K562 (cell line): ENCODE measurements around the gene ALOX12B. TPM values are rescaled to one million over a fixed set of nuclear protein-coding genes. Genes with fewer than 3 reads are reported as not detected.
A peak's percentile ranks its signal among the peaks of the same experiment; 100 is the strongest.

ENCODE experiments used
- ATAC-seq: fragments of 200-7000 bp; cut with Tn5 transposase; 3 replicates; pipeline ENCODE4 v1.9.1; 2020; ENCODE audit warnings: moderate library complexity
- BruUV-seq: library from RNA; stranded (reverse); fragments of 400-500 nt; replicated peaks from 2 replicates; lab custom pipeline; 2021; lab: Mats Ljungman, UMichigan
- CTCF ChIA-PET: fragments of 300-600 bp; formaldehyde crosslinking; extraction: SDS; loops from one replicate; lab custom pipeline; 2021; ENCODE audit warnings: low intra/inter-chr PET ratio; lab: Yijun Ruan, JAX
- POLR2A ChIA-PET: fragments of 300-600, 350-650 bp; sonication (Branson Sonifier 250); formaldehyde crosslinking; extraction: SDS; loops from one replicate; lab custom pipeline; 2021; ENCODE audit warnings: antibody characterized with exemption, inconsistent platforms; lab: Yijun Ruan, JAX
- DNase-seq, 4 experiments: peaks; one replicate each; pipeline versions ENCODE4 v3.0.0 to v3.0.0-alpha.2; 2011 to 2018; ENCODE audit warnings: low spot score in 3 of 4, mixed read lengths in 3 of 4; ENCODE audit errors: extremely low read depth in 1 of 4
- FAIRE-seq: peaks from 2 replicates; lab custom pipeline; 2011; peaks lifted over from hg19 to GRCh38; lab: Jason Lieb, UNC
- H2AFZ ChIP-seq: 2 replicates; pipeline ENCODE4 v1.6.0; 2011; ENCODE audit warnings: low read depth, low read length, control low read depth, inconsistent platforms
- H3K27ac ChIP-seq: fragments of 200-600 bp; 3 replicates; pipeline ENCODE4 v1.8.0; 2011; ENCODE audit warnings: low read depth, mild to moderate bottlenecking, control low read depth, inconsistent platforms, low read length, moderate library complexity, mixed read lengths; ENCODE audit errors: extremely low read depth
- H3K27me3 ChIP-seq, 2 experiments: fragments of 300-600 bp in 1 of 2; 2 replicates in 1 of 2; 3 replicates in 1 of 2; pipeline versions ENCODE4 v1.6.0 to v1.8.0; 2011; ENCODE audit warnings: inconsistent platforms in 2 of 2, low read length in 2 of 2, mild to moderate bottlenecking in 1 of 2, mixed read lengths in 1 of 2, moderate library complexity in 1 of 2; ENCODE audit not compliant: control insufficient read depth in 2 of 2, insufficient read depth in 2 of 2
- H3K36me3 ChIP-seq: fragments of 300-600 bp; 3 replicates; pipeline ENCODE4 v1.8.0; 2011; ENCODE audit warnings: mild to moderate bottlenecking, low read length, inconsistent platforms; ENCODE audit not compliant: control insufficient read depth, insufficient read depth
- H3K4me1 ChIP-seq, 2 experiments: fragments of 200-600 bp in 1 of 2; replicated peaks in 1 of 2; 2 replicates in 1 of 2; 3 replicates in 1 of 2; pipeline versions ENCODE4 v1.5.1 to v1.8.0; 2011; ENCODE audit warnings: inconsistent platforms in 2 of 2, low read length in 2 of 2, mild to moderate bottlenecking in 1 of 2, mixed read lengths in 1 of 2, moderate library complexity in 1 of 2; ENCODE audit not compliant: control insufficient read depth in 2 of 2, insufficient read depth in 2 of 2
- H3K4me2 ChIP-seq: 2 replicates; pipeline ENCODE4 v1.6.1; 2011; ENCODE audit warnings: low read length, control low read depth, inconsistent platforms, mixed read lengths; ENCODE audit not compliant: insufficient read depth
- H3K4me3 ChIP-seq: fragments of 200-600 bp; sonication (generic), shearing (Covaris generic); 2 replicates; pipeline ENCODE4 v1.5.1; 2016; ENCODE audit warnings: control low read depth, inconsistent platforms
- H3K79me2 ChIP-seq: fragments of 200-600 bp; 3 replicates; pipeline ENCODE4 v1.8.0; 2011; ENCODE audit warnings: low read length, inconsistent platforms; ENCODE audit not compliant: control insufficient read depth, insufficient read depth
- H3K9ac ChIP-seq, 2 experiments: 2 replicates each; pipeline versions ENCODE4 v1.6.0 to v1.6.1; 2011; ENCODE audit warnings: low read depth in 2 of 2, low read length in 2 of 2, control low read depth in 1 of 2, inconsistent platforms in 1 of 2, mild to moderate bottlenecking in 1 of 2, mixed read lengths in 1 of 2; ENCODE audit not compliant: insufficient read depth in 1 of 2
- H3K9me1 ChIP-seq: one replicate; pipeline ENCODE4 v1.6.0; 2011; ENCODE audit warnings: inconsistent platforms, mild to moderate bottlenecking, low read length, moderate library complexity; ENCODE audit not compliant: control insufficient read depth, insufficient read depth
- H3K9me3 ChIP-seq: replicated peaks from 2 replicates; pipeline ENCODE4 v1.5.1; 2011; ENCODE audit warnings: low read depth, low read length, inconsistent platforms; ENCODE audit not compliant: control insufficient read depth, insufficient read depth
- H4K20me1 ChIP-seq: replicated peaks from 2 replicates; pipeline ENCODE4 v1.6.1; 2011; ENCODE audit warnings: low read length, inconsistent platforms, mixed read lengths; ENCODE audit not compliant: control insufficient read depth, insufficient read depth
- EGR1 ChIP-seq: fragments of 450-650 bp; conservative IDR thresholded peaks from 2 replicates; pipeline ENCODE4 v1.6.1; 2017; ENCODE audit warnings: mild to moderate bottlenecking
- ETS2 ChIP-seq: IDR thresholded peaks from 2 replicates; pipeline ENCODE4 v1.6.1; 2016; ENCODE audit warnings: borderline replicate concordance, missing genetic modification characterization, mild to moderate bottlenecking, moderate library complexity, missing compliant biosample characterization; ENCODE audit not compliant: poor library complexity, severe bottlenecking
- HMGN3 ChIP-seq: IDR thresholded peaks from 2 replicates; pipeline ENCODE4 v1.6.1; 2011; ENCODE audit warnings: borderline replicate concordance, low read depth, mild to moderate bottlenecking, mixed read lengths, low read length; ENCODE audit not compliant: insufficient read length; ENCODE audit errors: extremely low read depth
- RAD21 ChIP-seq, 2 experiments: fragments of 250-450 bp in 1 of 2; fragments of 450-650 bp in 1 of 2; sonication (Bioruptor Pico) in 1 of 2; formaldehyde crosslinking in 1 of 2; IDR thresholded peaks in 1 of 2; conservative IDR thresholded peaks in 1 of 2; 2 replicates each; pipeline versions ENCODE4 v1.4.0 to v1.8.0; 2020 to 2022; ENCODE audit warnings: mild to moderate bottlenecking in 2 of 2, moderate library complexity in 1 of 2
- ZKSCAN3 ChIP-seq: fragments of 250-450 bp; sonication (Bioruptor Pico); IDR thresholded peaks from 2 replicates; pipeline ENCODE4 v1.4.0; 2020
- WGBS: fragments of 100-300 bp; shearing (Covaris generic); methylation state at CpG from one replicate; pipeline ENCODE4 v1.1.6; 2016; ENCODE audit warnings: low coverage, mixed read lengths; ENCODE audit not compliant: insufficient coverage; ENCODE audit errors: missing lambda C conversion rate; 5-methylcytosine and 5-hydroxymethylcytosine counted together
- in situ Hi-C: fragments of 300-500 bp; cut with MboI; formaldehyde crosslinking; loops from 4 replicates; pipeline ENCODE4 v1.15.0; 2018; ENCODE audit warnings: inconsistent platforms, mixed read lengths
- intact Hi-C: fragments of 100-400 bp; cut with micrococcal nuclease; formaldehyde crosslinking; loops from 2 replicates; pipeline ENCODE4 v1.14.2; 2022
- polyA plus RNA-seq, 8 experiments: library from polyadenylated mRNA; depleted of rRNA in 4 of 8; stranded (reverse) in 5 of 8; unstranded in 3 of 8; fragments of >200 nt; fragmentation: Nextera tagmentation in 2 of 8; fragmentation: Illumina TruSeq in 1 of 8; extraction: Ambion mirVana in 2 of 8; extraction: Trizol in 1 of 8; gene quantifications; 2 replicates each; pipeline versions ENCODE4 v1.2.1 to v1.2.3, GENCODE V29; 2011 to 2014; ENCODE audit warnings: inconsistent platforms in 1 of 8, missing spikeins in 1 of 8
- total RNA-seq, 7 experiments: library from RNA; depleted of rRNA in 6 of 7; stranded (reverse); fragments of >200 nt in 6 of 7; fragmentation: Illumina TruSeq in 2 of 7; extraction: Trizol in 2 of 7; gene quantifications; 2 replicates each; pipeline versions ENCODE4 v1.2.1 to v1.2.3, GENCODE V29; 2011 to 2021; ENCODE audit warnings: low replicate concordance in 1 of 7

ALOX12B gene
- total and polyA plus RNA-seq, 9 of the 15 experiments (the other 6 are each of a cell fraction or from before 2014, with no cell fraction given): not detected

- H3K27me3 ChIP-seq: 0 out of 5 replicates have a peak, but pooled peaks cover 0 to 9% of the 10 kb centered on the region in 2 experiments
- FAIRE-seq: no peak
- WGBS: 9% methylated on average over 12 of the region's 29 CpGs
- H3K9me1 ChIP-seq: no peaks in the 10 kb centered on the region
- intact Hi-C loops (loop anchor here (5.0 to 10.0 kb wide), 3 partner anchors 48 to 289 kb away; partner anchors contain the start of gene KDM6B), in situ Hi-C loops (loop anchor here (5.0 kb wide), 2 partner anchors 98 to 178 kb away; no protein-coding TSS in a partner anchor)
- no peaks in the 10 kb centered on the region for H3K79me2 ChIP-seq
- DNase-seq: peak in 2 of 4 experiments; percentile 19 to 35
- peak within 1 kb of the TSS; percentile 73 for H3K4me3 ChIP-seq
- peaks cover 22 to 65% of the 10 kb centered on the region in 2 experiments for H3K4me1 ChIP-seq
- H3K36me3 ChIP-seq: no peaks in the 10 kb centered on the region
- H4K20me1 ChIP-seq: peaks cover 4% of the 10 kb centered on the region; the same call in 1 of the 2 replicates
- no peak for TF ChIP-seq ETS2 (tag)
- peak; percentile 21; the same call in 1 of the 2 replicates for TF ChIP-seq EGR1
- no peak for TF ChIP-seq RAD21 (CRISPR knock-in tag; conservative IDR thresholded peaks at IDR 0.05 in 1 of 2, IDR thresholded peaks at IDR 0.05 in 1 of 2)
- TF ChIP-seq HMGN3: peak; percentile 1
- no peak for TF ChIP-seq ZKSCAN3 (CRISPR knock-in tag)
- H3K9ac ChIP-seq: peak within 1 kb of the TSS in 1 of 2 experiments; percentile 85; a peak in 2 of 4 replicates
- CTCF ChIA-PET: no interaction called here
- no peak within 1 kb of the TSS for H3K27ac ChIP-seq
- no TSS peak for BruUV-seq
- peak within 1 kb of the TSS; percentile 82 for H2AFZ ChIP-seq
- H3K4me2 ChIP-seq: peak within 1 kb of the TSS; percentile 87
- no peaks in the 10 kb centered on the region for H3K9me3 ChIP-seq
- ATAC-seq: no peak
- POLR2A ChIA-PET: interaction anchor here (0.6 to 2.1 kb wide), 6 partner anchors 11 to 165 kb away, joined by 3 to 5 read pairs (median 4); partner anchors contain the start of genes AURKB and RANGRF
Measured at GRCh38 chr17:8123695-8124349, 36.3 kb upstream of the ALOX12B start, which contains the start of gene HES7. HES7 (minus strand) TSS chr17:8124106; CDS start chr17:8124084, 22 bp downstream.
